GM23338 (cell line): ENCODE results near the gene ADSS1. TPM values are rescaled to one million over a fixed set of nuclear protein-coding genes. Genes with fewer than 3 reads are reported as not detected.

Source experiments
- CREB1 ChIP-seq: fragments of 250-450 bp; sonication (Bioruptor Pico); IDR thresholded peaks from 2 replicates; pipeline ENCODE4 v1.5.0; 2020; ENCODE audit warnings: low read depth, mild to moderate bottlenecking, moderate library complexity
- EZH2 ChIP-seq: fragments of 200-600 bp; sonication (generic); IDR thresholded peaks from one replicate; pipeline ENCODE4 v1.8.0; 2017; ENCODE audit warnings: antibody characterized with exemption, mild to moderate bottlenecking, low read depth; ENCODE audit not compliant: unreplicated experiment
- JUNB ChIP-seq: IDR thresholded peaks from one replicate; pipeline ENCODE4 v1.6.1; 2016; ENCODE audit warnings: antibody characterized with exemption; ENCODE audit not compliant: unreplicated experiment
- POLR2AphosphoS5 ChIP-seq: IDR thresholded peaks from 2 replicates; pipeline ENCODE4 v1.6.1; 2016; ENCODE audit warnings: antibody characterized with exemption, low read depth
- STAT1 ChIP-seq: IDR thresholded peaks from one replicate; pipeline ENCODE4 v1.6.1; 2016; ENCODE audit warnings: antibody characterized with exemption; ENCODE audit not compliant: unreplicated experiment
- polyA plus RNA-seq: library from polyadenylated mRNA; unstranded; fragments of >200 nt; fragmentation: Nextera tagmentation; extraction: Ambion mirVana; gene quantifications from 2 replicates; pipeline ENCODE4 v1.2.1, GENCODE V29; 2016
- total RNA-seq: library from RNA; depleted of rRNA; stranded (reverse); fragments of >200 nt; shearing (Covaris generic); gene quantifications from 2 replicates; pipeline ENCODE4 v1.2.3, GENCODE V29; 2014
- TF ChIP-seq, protein P1 (sequence below): fragments of 250-450 bp; sonication (Bioruptor Pico); IDR thresholded peaks from 2 replicates; pipeline ENCODE4 v1.5.0; 2020; ENCODE audit warnings: mild to moderate bottlenecking, moderate library complexity
- TF ChIP-seq, protein P2 (sequence below): IDR thresholded peaks from 2 replicates; pipeline ENCODE4 v1.6.1; 2016; ENCODE audit warnings: antibody characterized with exemption
- TF ChIP-seq, protein P3 (sequence below), 2 experiments: fragments of 200-600 bp in 1 of 2; sonication (generic) in 1 of 2; conservative IDR thresholded peaks; 2 replicates each; pipeline versions ENCODE4 v1.5.1 to v1.6.1; 2016 to 2017; ENCODE audit warnings: antibody characterized with exemption in 2 of 2, low read depth in 2 of 2, mild to moderate bottlenecking in 2 of 2, moderate library complexity in 1 of 2

The ADSS1 gene
- total and polyA plus RNA-seq, 2 experiments from 2014 or later, result 9.5 to 11.6 TPM

DNA sequence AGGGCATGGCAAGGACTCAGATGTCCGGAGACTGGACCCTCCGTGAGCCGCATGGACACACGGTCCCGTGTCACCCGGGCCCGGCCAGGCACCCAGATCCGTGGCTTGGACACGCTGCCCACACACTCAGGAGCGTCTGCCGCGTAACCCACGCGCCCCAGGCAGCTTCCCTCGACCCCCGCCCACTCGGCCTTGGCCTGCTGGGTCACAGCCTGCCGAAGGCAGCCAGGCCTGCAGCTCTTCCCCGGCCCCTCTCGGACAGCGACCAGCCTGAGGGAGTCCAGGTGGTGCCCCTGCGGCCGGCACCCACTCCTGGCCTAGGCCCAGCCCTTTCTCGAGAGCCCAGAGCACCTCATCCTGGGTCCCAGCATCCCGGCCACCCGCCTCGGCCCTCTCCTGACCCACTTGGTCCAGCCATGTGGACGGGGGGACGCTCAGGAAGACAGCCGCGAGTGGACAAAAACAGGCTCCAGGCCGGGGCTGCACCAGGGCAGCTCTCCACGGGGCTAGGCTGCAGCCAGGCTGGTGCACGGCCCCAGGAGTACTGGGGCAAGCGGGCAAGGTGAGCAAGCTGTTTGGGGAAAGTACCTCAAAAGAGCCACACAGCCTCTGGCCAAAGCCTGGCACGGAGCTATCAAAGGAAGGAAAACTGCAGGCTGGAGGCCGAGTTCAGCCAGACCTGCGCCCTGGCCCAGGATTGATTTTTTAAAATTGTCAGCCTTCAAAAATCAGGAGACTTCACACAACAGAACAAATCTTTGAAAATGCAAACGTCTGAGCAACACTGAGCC lies 65.0 kb downstream of the ADSS1 start (continued):
- TF ChIP-seq, protein P1, sequence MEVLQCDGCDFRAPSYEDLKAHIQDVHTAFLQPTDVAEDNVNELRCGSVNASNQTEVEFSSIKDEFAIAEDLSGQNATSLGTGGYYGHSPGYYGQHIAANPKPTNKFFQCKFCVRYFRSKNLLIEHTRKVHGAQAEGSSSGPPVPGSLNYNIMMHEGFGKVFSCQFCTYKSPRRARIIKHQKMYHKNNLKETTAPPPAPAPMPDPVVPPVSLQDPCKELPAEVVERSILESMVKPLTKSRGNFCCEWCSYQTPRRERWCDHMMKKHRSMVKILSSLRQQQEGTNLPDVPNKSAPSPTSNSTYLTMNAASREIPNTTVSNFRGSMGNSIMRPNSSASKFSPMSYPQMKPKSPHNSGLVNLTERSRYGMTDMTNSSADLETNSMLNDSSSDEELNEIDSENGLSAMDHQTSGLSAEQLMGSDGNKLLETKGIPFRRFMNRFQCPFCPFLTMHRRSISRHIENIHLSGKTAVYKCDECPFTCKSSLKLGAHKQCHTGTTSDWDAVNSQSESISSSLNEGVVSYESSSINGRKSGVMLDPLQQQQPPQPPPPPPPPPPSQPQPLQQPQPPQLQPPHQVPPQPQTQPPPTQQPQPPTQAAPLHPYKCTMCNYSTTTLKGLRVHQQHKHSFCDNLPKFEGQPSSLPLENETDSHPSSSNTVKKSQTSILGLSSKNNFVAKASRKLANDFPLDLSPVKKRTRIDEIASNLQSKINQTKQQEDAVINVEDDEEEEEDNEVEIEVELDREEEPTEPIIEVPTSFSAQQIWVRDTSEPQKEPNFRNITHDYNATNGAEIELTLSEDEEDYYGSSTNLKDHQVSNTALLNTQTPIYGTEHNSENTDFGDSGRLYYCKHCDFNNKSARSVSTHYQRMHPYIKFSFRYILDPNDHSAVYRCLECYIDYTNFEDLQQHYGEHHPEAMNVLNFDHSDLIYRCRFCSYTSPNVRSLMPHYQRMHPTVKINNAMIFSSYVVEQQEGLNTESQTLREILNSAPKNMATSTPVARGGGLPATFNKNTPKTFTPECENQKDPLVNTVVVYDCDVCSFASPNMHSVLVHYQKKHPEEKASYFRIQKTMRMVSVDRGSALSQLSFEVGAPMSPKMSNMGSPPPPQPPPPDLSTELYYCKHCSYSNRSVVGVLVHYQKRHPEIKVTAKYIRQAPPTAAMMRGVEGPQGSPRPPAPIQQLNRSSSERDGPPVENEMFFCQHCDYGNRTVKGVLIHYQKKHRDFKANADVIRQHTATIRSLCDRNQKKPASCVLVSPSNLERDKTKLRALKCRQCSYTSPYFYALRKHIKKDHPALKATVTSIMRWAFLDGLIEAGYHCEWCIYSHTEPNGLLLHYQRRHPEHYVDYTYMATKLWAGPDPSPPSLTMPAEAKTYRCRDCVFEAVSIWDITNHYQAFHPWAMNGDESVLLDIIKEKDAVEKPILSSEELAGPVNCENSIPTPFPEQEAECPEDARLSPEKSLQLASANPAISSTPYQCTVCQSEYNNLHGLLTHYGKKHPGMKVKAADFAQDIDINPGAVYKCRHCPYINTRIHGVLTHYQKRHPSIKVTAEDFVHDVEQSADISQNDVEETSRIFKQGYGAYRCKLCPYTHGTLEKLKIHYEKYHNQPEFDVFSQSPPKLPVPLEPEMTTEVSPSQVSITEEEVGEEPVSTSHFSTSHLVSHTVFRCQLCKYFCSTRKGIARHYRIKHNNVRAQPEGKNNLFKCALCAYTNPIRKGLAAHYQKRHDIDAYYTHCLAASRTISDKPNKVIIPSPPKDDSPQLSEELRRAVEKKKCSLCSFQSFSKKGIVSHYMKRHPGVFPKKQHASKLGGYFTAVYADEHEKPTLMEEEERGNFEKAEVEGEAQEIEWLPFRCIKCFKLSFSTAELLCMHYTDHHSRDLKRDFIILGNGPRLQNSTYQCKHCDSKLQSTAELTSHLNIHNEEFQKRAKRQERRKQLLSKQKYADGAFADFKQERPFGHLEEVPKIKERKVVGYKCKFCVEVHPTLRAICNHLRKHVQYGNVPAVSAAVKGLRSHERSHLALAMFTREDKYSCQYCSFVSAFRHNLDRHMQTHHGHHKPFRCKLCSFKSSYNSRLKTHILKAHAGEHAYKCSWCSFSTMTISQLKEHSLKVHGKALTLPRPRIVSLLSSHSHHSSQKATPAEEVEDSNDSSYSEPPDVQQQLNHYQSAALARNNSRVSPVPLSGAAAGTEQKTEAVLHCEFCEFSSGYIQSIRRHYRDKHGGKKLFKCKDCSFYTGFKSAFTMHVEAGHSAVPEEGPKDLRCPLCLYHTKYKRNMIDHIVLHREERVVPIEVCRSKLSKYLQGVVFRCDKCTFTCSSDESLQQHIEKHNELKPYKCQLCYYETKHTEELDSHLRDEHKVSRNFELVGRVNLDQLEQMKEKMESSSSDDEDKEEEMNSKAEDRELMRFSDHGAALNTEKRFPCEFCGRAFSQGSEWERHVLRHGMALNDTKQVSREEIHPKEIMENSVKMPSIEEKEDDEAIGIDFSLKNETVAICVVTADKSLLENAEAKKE (CRISPR knock-in tag), result no peak
- TF ChIP-seq EZH2 (no peak), CREB1 (CRISPR knock-in tag) (no peak), POLR2AphosphoS5 (no peak), JUNB (no peak), STAT1 (no peak)
- TF ChIP-seq, protein P2, sequence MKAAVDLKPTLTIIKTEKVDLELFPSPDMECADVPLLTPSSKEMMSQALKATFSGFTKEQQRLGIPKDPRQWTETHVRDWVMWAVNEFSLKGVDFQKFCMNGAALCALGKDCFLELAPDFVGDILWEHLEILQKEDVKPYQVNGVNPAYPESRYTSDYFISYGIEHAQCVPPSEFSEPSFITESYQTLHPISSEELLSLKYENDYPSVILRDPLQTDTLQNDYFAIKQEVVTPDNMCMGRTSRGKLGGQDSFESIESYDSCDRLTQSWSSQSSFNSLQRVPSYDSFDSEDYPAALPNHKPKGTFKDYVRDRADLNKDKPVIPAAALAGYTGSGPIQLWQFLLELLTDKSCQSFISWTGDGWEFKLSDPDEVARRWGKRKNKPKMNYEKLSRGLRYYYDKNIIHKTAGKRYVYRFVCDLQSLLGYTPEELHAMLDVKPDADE, result no peak
- TF ChIP-seq, protein P3, sequence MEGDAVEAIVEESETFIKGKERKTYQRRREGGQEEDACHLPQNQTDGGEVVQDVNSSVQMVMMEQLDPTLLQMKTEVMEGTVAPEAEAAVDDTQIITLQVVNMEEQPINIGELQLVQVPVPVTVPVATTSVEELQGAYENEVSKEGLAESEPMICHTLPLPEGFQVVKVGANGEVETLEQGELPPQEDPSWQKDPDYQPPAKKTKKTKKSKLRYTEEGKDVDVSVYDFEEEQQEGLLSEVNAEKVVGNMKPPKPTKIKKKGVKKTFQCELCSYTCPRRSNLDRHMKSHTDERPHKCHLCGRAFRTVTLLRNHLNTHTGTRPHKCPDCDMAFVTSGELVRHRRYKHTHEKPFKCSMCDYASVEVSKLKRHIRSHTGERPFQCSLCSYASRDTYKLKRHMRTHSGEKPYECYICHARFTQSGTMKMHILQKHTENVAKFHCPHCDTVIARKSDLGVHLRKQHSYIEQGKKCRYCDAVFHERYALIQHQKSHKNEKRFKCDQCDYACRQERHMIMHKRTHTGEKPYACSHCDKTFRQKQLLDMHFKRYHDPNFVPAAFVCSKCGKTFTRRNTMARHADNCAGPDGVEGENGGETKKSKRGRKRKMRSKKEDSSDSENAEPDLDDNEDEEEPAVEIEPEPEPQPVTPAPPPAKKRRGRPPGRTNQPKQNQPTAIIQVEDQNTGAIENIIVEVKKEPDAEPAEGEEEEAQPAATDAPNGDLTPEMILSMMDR (conservative IDR thresholded peaks at IDR 0.05; ENCODE audit: low read depth in 2 of 2), result no peak
